ENCODE data around the gene PLIN1. TPM values are rescaled to one million over a fixed set of nuclear protein-coding genes. Genes with fewer than 3 reads are reported as not detected.

PLIN1 gene
- total and polyA plus RNA-seq, 7 donors: 0.79 to 8.3 (median 4.4) TPM

Other genes starting within 250 kb of the PLIN1 start
- gene RHCG, start 182.8 kb downstream of the PLIN1 start, total RNA-seq: under 1 TPM in 2 of 4 donors, not detected in 2; 0.30 to 0.32 TPM
- gene RHCG, start 182.8 kb downstream of the PLIN1 start, polyA plus RNA-seq: under 1 TPM in 2 of 3 donors, not detected in 1; 0.55 to 0.66 TPM
- gene TICRR, start 103.9 kb downstream of the PLIN1 start, total RNA-seq: under 1 TPM in 2 of 4 donors, not detected in 2; 0.04 TPM
- under 1 TPM in 1 of 3 donors, not detected in 2; 0.01 TPM for gene TICRR, start 103.9 kb downstream of the PLIN1 start, polyA plus RNA-seq
- gene KIF7, start 23.9 kb downstream of the PLIN1 start, total RNA-seq: 1 to 10 TPM in 2 of 4 donors, under 1 TPM in 2; 0.40 to 2.1 (median 0.81) TPM
- under 1 TPM; 0.20 to 0.32 (median 0.26) TPM for gene KIF7, start 23.9 kb downstream of the PLIN1 start, polyA plus RNA-seq
- gene PEX11A, start 11.4 kb upstream of the PLIN1 start, total RNA-seq: 10 to 100 TPM in 1 of 4 donors, 1 to 10 TPM in 3; 5.5 to 14.2 (median 7.8) TPM
- gene PEX11A, start 11.4 kb upstream of the PLIN1 start, polyA plus RNA-seq: 10 to 100 TPM in 2 of 3 donors, 1 to 10 TPM in 1; 6.6 to 11.4 (median 11.0) TPM
- not detected for gene WDR93, start 11.4 kb upstream of the PLIN1 start, total RNA-seq
- gene WDR93, start 11.4 kb upstream of the PLIN1 start, polyA plus RNA-seq: under 1 TPM in 1 of 3 donors, not detected in 2; 0.03 TPM
- 10 to 100 TPM; 11.7 to 33.6 (median 21.3) TPM for gene MESP1, start 71.9 kb upstream of the PLIN1 start, total RNA-seq
- 1 to 10 TPM; 2.5 to 9.0 (median 5.1) TPM for gene MESP1, start 71.9 kb upstream of the PLIN1 start, polyA plus RNA-seq
- gene MESP2, start 97.0 kb upstream of the PLIN1 start, total RNA-seq: under 1 TPM in 1 of 4 donors, not detected in 3; 0.38 TPM
- gene MESP2, start 97.0 kb upstream of the PLIN1 start, polyA plus RNA-seq: under 1 TPM in 2 of 3 donors, not detected in 1; 0.17 to 0.20 TPM
- 1 to 10 TPM; 2.6 to 3.9 (median 3.4) TPM for gene ANPEP, start 135.5 kb upstream of the PLIN1 start, total RNA-seq
- 1 to 10 TPM; 1.5 to 3.5 (median 2.4) TPM for gene ANPEP, start 135.5 kb upstream of the PLIN1 start, polyA plus RNA-seq
- 10 to 100 TPM; 40.6 to 61.0 (median 46.6) TPM for gene AP3S2, start 214.6 kb upstream of the PLIN1 start, total RNA-seq
- gene AP3S2, start 214.6 kb upstream of the PLIN1 start, polyA plus RNA-seq: 10 to 100 TPM; 18.0 to 74.3 (median 26.6) TPM
- 10 to 100 TPM in 1 of 4 donors, 1 to 10 TPM in 3; 5.3 to 10.3 (median 9.7) TPM for gene ARPIN, start 233.6 kb upstream of the PLIN1 start, total RNA-seq
- 1 to 10 TPM; 3.5 to 8.9 (median 4.3) TPM for gene ARPIN, start 233.6 kb upstream of the PLIN1 start, polyA plus RNA-seq

Measured in psoas muscle (tissue), 7 donors.